ENCODE measurements around the gene CEP104. TPM values are rescaled to one million over a fixed set of nuclear protein-coding genes. Genes with fewer than 3 reads are reported as not detected.
A peak's percentile ranks its signal among the peaks of the same experiment; 100 is the strongest.

Gene CEP104
- total RNA-seq, 4 donors from 2014 or later = 20.2 to 31.7 (median 25.7) TPM

DNA sequence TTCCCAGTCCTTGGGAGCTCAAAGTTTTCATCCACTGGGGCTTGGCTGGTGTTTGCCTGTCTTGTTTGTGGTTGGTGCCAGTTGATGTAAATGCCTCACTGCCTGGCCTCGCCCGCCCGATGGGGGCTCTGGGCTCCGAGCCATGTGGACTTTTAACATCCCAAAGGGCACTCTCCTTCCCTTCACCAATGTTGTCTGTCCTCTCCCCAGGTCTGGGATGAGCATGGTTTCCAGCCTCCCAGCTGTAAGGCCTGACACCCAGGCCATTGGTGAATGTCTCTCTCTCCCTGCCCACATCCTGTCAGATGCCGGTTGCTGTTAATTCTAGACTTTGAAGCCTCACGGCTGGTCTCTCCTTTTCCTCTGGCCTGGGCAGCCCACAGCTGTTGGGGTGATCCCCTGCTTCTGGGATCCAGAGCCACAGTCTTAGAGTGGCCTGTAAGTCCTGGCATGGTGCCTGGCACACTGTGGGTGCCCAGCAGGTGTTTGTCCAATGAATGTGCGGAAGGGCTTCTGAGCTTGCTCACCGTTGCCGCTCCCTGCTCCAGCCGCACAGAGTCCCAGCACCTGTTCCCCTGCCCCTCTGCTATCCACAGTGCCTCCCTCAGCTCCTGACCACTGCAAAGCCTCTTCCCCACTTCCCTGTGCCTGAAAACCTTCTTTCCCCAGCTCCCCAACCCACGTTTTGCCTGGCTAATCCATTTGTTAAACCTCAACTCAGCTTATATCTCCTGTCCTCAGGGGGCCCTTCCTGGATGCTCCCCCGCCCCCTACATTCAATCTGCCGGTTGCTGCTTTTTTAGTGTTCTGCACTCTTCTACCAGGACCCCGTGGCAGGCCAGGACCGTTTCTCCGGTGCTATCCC lies 46.4 kb upstream of the CEP104 start:
- DNase-seq (ENCODE audit: low spot score) (no peak), ATAC-seq (ENCODE audit: low FRiP score) (no peak)
- TF ChIP-seq CTCF (IDR thresholded peaks at IDR 0.05) = no peak

GRCh38 chr1:3902571-3903091 lies 45.6 kb upstream of the CEP104 start:
- no peak for TF ChIP-seq CTCF (IDR thresholded peaks at IDR 0.05)
- no peak for ATAC-seq (ENCODE audit: low FRiP score)
- no peak for DNase-seq (ENCODE audit: low spot score)

DNA sequence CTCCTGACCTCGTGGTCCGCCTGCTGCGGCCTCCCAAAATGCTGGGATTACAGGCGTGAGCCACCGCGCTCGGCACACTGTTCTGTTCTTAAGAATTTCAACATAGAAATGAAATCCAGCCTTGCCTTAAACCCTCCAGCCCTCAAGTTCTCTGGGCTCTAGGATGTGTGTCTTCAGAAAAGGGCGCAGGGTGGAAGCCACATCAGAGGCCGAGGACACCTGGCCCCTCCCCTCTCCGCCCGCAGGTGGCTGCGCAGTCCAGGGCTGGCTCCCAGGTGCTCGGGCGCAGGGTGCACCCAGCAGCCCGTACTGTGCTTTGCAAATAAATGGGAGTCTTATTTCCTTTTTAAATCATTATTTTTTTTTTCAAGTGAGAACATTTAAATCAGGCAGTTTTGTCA lies 45.1 kb upstream of the CEP104 start:
- ATAC-seq (ENCODE audit: low FRiP score) (no peak), DNase-seq (ENCODE audit: low spot score) (no peak)
- no peak for TF ChIP-seq CTCF (IDR thresholded peaks at IDR 0.05)

GRCh38 chr1:3900969-3901529 lies 44.0 kb upstream of the CEP104 start:
- peak; percentile 93 for ATAC-seq (ENCODE audit: low FRiP score)
- TF ChIP-seq CTCF (IDR thresholded peaks at IDR 0.05) = no peak
- peak; percentile 97 for DNase-seq (ENCODE audit: low spot score)

GRCh38 chr1:3900150-3900968 lies 43.3 kb upstream of the CEP104 start, which contains the start of gene C1orf174:
TSS of gene C1orf174 (minus strand) at chr1:3900272. CDS start at chr1:3900186, 86 bp downstream.
- peak; percentile 94 for ATAC-seq (ENCODE audit: low FRiP score)
- no peak for TF ChIP-seq CTCF (IDR thresholded peaks at IDR 0.05)
- DNase-seq (ENCODE audit: low spot score) = peak; percentile 78

- no peak for TF ChIP-seq CTCF (IDR thresholded peaks at IDR 0.05)
- peak; percentile 6 for ATAC-seq (ENCODE audit: low FRiP score)
- no peak for DNase-seq (ENCODE audit: low spot score)
Observed at GRCh38 chr1:3899754-3900149, 42.7 kb upstream of the CEP104 start.

All from omental fat pad (tissue), 4 donors.